Keratinocyte (primary cell): ENCODE measurements around the gene HARBI1. TPM values are rescaled to one million over a fixed set of nuclear protein-coding genes. Genes with fewer than 3 reads are reported as not detected.

Experiments
- DNase-seq: peaks from one replicate; pipeline ENCODE4 v3.0.0-alpha.2; 2011; ENCODE audit warnings: low read depth, missing footprints, low spot score
- FAIRE-seq: peaks from 2 replicates; lab custom pipeline; 2011; peaks lifted over from hg19 to GRCh38; lab: Jason Lieb, UNC
- H2AFZ ChIP-seq: 2 replicates; pipeline ENCODE4 v1.6.0; 2012; ENCODE audit warnings: low read length, control low read depth, inconsistent platforms; ENCODE audit not compliant: control insufficient read depth
- H3K27ac ChIP-seq: 2 replicates; pipeline ENCODE4 v1.5.1; 2011; ENCODE audit warnings: low read length; ENCODE audit not compliant: control insufficient read depth, insufficient read depth
- H3K27me3 ChIP-seq: 3 replicates; pipeline ENCODE4 v1.6.0; 2011; ENCODE audit warnings: low read length; ENCODE audit not compliant: control insufficient read depth, insufficient read depth; ENCODE audit errors: extremely low read depth
- H3K36me3 ChIP-seq, 2 experiments: 2 replicates in 1 of 2; 3 replicates in 1 of 2; pipeline ENCODE4 v1.5.1; 2011; ENCODE audit warnings: low read length in 2 of 2, mild to moderate bottlenecking in 1 of 2; ENCODE audit not compliant: control insufficient read depth in 2 of 2, insufficient read depth in 2 of 2; ENCODE audit errors: extremely low read depth in 1 of 2
- H3K4me1 ChIP-seq: 3 replicates; pipeline ENCODE4 v1.5.1; 2011; ENCODE audit warnings: low read length; ENCODE audit not compliant: control insufficient read depth, insufficient read depth; ENCODE audit errors: extremely low read depth
- H3K4me2 ChIP-seq: 3 replicates; pipeline ENCODE4 v1.6.0; 2011; ENCODE audit warnings: low read depth, low read length; ENCODE audit not compliant: control insufficient read depth, insufficient read depth; ENCODE audit errors: extremely low read depth
- H3K4me3 ChIP-seq, 3 experiments: fragments of 200-600 bp in 1 of 3; sonication (generic) in 1 of 3; 2 replicates in 2 of 3; 3 replicates in 1 of 3; pipeline ENCODE4 v1.5.1; 2011 to 2016; ENCODE audit warnings: low read length in 3 of 3, mild to moderate bottlenecking in 3 of 3, control low read depth in 2 of 3, inconsistent platforms in 1 of 3, low read depth in 1 of 3, mixed read lengths in 1 of 3, mixed run types in 1 of 3, moderate library complexity in 1 of 3; ENCODE audit not compliant: control insufficient read depth in 2 of 3, insufficient read depth in 2 of 3; ENCODE audit errors: extremely low read depth in 1 of 3
- H3K79me2 ChIP-seq: 2 replicates; pipeline ENCODE4 v1.6.0; 2012; ENCODE audit warnings: low read length; ENCODE audit not compliant: control insufficient read depth, insufficient read depth
- H3K9ac ChIP-seq: 3 replicates; pipeline ENCODE4 v1.6.0; 2011; ENCODE audit warnings: low read length; ENCODE audit not compliant: control insufficient read depth, insufficient read depth; ENCODE audit errors: extremely low read depth
- H3K9me1 ChIP-seq: 3 replicates; pipeline ENCODE4 v1.6.0; 2011; ENCODE audit warnings: low read length; ENCODE audit not compliant: control insufficient read depth, insufficient read depth; ENCODE audit errors: extremely low read depth
- H3K9me3 ChIP-seq: 2 replicates; pipeline ENCODE4 v1.5.1; 2012; ENCODE audit warnings: low read depth, low read length; ENCODE audit not compliant: control insufficient read depth
- H4K20me1 ChIP-seq: 3 replicates; pipeline ENCODE4 v1.6.0; 2011; ENCODE audit warnings: low read length; ENCODE audit not compliant: control insufficient read depth, insufficient read depth; ENCODE audit errors: extremely low read depth
- EZH2 ChIP-seq: IDR thresholded peaks from one replicate; pipeline ENCODE4 v1.6.1; 2012; ENCODE audit warnings: inconsistent platforms, mild to moderate bottlenecking, low read length, moderate library complexity
- dilution Hi-C: fragments of 300-500 bp; cut with MboI; formaldehyde crosslinking; loops from one replicate; pipeline ENCODE4 v1.7.0; 2020; ENCODE audit warnings: low sequenced_read_pairs; ENCODE audit not compliant: extremely low pct_ligation_motif_present
- polyA plus RNA-seq, 5 experiments: library from polyadenylated mRNA; depleted of rRNA in 3 of 5; stranded (reverse) in 3 of 5; stranded (forward) in 1 of 5; unstranded in 1 of 5; fragments of >200 nt; gene quantifications; 1 replicate in 1 of 5; 2 replicates in 3 of 5; 3 replicates in 1 of 5; pipeline versions ENCODE4 v1.2.1 to v1.2.3, GENCODE V29; 2011 to 2012; ENCODE audit warnings: missing spikeins in 2 of 5, low read depth in 1 of 5, low replicate concordance in 1 of 5
- TF ChIP-seq, protein P1 (sequence below), 3 experiments: IDR thresholded peaks in 1 of 3; conservative IDR thresholded peaks in 1 of 3; optimal IDR thresholded peaks in 1 of 3; 2 replicates in 2 of 3; 3 replicates in 1 of 3; pipeline versions ENCODE3 to v1.5.1; 2011; ENCODE audit warnings: low read length in 3 of 3, mild to moderate bottlenecking in 3 of 3, moderate library complexity in 2 of 3, control low read depth in 1 of 3, inconsistent platforms in 1 of 3; ENCODE audit not compliant: insufficient read depth in 2 of 3; ENCODE audit errors: extremely low read depth in 1 of 3

HARBI1 gene
- polyA plus RNA-seq, 1 donor (not counting 4 experiments of a cell fraction or from before 2014, with no cell fraction given), result 5.5 TPM

DNA sequence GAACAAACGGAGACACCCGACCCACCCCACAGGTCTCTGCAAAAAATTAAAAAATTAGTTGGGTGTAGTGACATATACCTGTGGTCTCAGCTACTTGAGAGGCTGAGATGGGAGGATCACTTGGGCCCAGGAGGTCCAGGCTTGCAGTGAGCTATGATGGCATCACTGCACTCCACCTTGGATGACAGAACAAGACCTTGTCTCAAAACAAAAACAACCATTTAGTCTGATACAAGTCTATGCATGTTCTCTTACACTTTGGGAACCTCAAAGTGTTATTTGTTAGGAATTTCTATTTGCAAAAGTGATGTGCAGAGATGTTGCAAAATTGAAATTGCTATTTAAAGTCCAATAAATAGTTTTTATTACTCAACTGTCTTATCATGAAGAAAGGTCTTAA lies 14.6 kb upstream of the HARBI1 start:
- H3K36me3 ChIP-seq, result peaks cover 2 to 5% of the 10 kb centered on the region in 2 experiments
- no peak for FAIRE-seq
- no peaks in the 10 kb centered on the region for H3K9me1 ChIP-seq
- no peaks in the 10 kb centered on the region for H4K20me1 ChIP-seq
- no peak overlapping the region for H3K9ac ChIP-seq
- H3K4me1 ChIP-seq, result no peaks in the 10 kb centered on the region
- H3K27me3 ChIP-seq, result no peaks in the 10 kb centered on the region
- H3K27ac ChIP-seq, result no peak overlapping the region
- H3K4me2 ChIP-seq, result no peak overlapping the region
- H3K79me2 ChIP-seq, result no peaks in the 10 kb centered on the region
- no peak for DNase-seq
- no peak for TF ChIP-seq EZH2
- TF ChIP-seq, protein P1, sequence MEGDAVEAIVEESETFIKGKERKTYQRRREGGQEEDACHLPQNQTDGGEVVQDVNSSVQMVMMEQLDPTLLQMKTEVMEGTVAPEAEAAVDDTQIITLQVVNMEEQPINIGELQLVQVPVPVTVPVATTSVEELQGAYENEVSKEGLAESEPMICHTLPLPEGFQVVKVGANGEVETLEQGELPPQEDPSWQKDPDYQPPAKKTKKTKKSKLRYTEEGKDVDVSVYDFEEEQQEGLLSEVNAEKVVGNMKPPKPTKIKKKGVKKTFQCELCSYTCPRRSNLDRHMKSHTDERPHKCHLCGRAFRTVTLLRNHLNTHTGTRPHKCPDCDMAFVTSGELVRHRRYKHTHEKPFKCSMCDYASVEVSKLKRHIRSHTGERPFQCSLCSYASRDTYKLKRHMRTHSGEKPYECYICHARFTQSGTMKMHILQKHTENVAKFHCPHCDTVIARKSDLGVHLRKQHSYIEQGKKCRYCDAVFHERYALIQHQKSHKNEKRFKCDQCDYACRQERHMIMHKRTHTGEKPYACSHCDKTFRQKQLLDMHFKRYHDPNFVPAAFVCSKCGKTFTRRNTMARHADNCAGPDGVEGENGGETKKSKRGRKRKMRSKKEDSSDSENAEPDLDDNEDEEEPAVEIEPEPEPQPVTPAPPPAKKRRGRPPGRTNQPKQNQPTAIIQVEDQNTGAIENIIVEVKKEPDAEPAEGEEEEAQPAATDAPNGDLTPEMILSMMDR (optimal IDR thresholded peaks at IDR 0.05 in 1 of 3, IDR thresholded peaks at IDR 0.05 in 1 of 3, conservative IDR thresholded peaks at IDR 0.05 in 1 of 3; ENCODE audit: extremely low read depth in 1 of 3, insufficient read depth in 2 of 3, low read length in 3 of 3), result no peak
- dilution Hi-C loops, result no loop called here
- H3K4me3 ChIP-seq, result no peak overlapping the region
- H2AFZ ChIP-seq, result no peak overlapping the region
- H3K9me3 ChIP-seq, result no peaks in the 10 kb centered on the region

DNA sequence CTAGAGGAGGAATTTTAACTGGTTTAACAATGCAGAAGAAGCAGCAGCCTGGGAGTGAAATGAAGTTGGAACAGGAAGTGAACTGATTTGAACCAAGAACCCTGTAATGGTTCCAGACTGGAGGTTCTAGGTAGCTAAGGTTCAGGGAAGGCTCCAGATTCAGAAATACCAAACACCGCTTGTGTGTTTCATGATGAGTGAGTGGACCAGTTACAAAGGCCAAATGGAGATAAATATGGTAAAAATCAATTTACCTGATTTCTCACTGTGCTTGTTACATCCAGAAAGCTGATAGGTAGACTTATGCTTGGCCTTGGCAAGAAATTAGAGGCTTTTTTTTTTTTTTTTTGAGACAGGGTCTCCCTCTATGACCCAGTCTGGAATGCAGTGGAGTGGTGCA lies 13.2 kb upstream of the HARBI1 start:
- Histone ChIP-seq H3K27ac (no peak overlapping the region), H2AFZ (no peak overlapping the region), H3K36me3 (peaks cover 4 to 10% of the 10 kb centered on the region in 2 experiments), H3K9ac (no peak overlapping the region), H3K9me1 (no peaks in the 10 kb centered on the region), H3K27me3 (no peaks in the 10 kb centered on the region), H3K4me1 (no peaks in the 10 kb centered on the region), H3K4me3 (no peak overlapping the region), H4K20me1 (no peaks in the 10 kb centered on the region), H3K79me2 (peaks cover 5% of the 10 kb centered on the region), H3K9me3 (no peaks in the 10 kb centered on the region), H3K4me2 (no peak overlapping the region)
- DNase-seq (no peak), FAIRE-seq (no peak)
- TF ChIP-seq EZH2, result no peak
- TF ChIP-seq, protein P1 (optimal IDR thresholded peaks at IDR 0.05 in 1 of 3, IDR thresholded peaks at IDR 0.05 in 1 of 3, conservative IDR thresholded peaks at IDR 0.05 in 1 of 3; ENCODE audit: extremely low read depth in 1 of 3, insufficient read depth in 2 of 3, low read length in 3 of 3), result no peak
- dilution Hi-C loops, result no loop called here
